HuH-7 (cell line): ENCODE data around the gene NCKAP5.

Experiments used
- DNase-seq: peaks from one replicate; pipeline ENCODE4 v3.0.0; 2011; ENCODE audit warnings: low spot score

NCKAP5 gene

GRCh38 chr2:133421516-133422324, 146.5 kb downstream of the NCKAP5 start:
- DNase-seq: peak; percentile 49

DNA sequence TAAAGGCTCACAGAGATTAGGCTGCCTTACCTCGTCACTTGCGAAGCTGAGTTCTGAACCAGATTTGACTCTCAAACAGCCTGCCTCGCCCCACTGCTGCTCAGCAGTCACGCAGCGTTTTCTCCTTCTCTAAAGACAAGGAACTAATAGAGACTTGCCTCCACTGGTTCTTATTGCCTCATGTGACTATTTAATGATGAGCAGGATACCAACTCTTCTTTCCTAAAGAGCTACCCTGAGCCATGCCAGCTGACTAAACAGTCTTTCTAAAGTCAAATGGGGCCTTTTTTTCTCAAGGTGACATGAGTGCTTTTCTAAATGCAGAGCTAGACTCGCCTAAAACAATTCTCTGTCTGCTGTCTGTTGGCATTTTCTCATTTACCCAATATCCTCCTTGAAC, 147.5 kb downstream of the NCKAP5 start:
- no peak for DNase-seq

- no peak for DNase-seq
Observed at GRCh38 chr2:133418671-133419070, 149.6 kb downstream of the NCKAP5 start.

- DNase-seq: no peak
Observed at GRCh38 chr2:133418021-133418420, 150.2 kb downstream of the NCKAP5 start.

DNA sequence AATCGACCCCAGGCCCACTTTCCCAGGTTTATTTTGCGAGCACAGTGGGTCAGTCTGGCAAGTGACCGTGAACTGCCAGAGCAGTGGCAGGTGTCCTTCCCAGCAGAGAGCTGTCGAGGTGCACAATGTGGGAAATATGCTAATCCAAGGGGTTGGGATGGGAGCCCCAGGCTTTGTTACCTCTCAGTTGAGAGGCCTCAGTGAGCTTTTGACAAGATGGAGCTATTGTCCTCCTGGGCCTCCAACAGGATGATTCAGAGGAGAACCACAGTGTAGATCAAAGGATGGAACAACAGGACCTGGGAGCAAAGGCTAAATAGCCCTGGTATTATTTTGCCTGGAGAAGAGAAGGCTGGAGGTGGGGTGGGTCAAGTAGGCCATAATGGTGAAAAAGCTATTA, 150.8 kb downstream of the NCKAP5 start:
- DNase-seq: no peak

DNA sequence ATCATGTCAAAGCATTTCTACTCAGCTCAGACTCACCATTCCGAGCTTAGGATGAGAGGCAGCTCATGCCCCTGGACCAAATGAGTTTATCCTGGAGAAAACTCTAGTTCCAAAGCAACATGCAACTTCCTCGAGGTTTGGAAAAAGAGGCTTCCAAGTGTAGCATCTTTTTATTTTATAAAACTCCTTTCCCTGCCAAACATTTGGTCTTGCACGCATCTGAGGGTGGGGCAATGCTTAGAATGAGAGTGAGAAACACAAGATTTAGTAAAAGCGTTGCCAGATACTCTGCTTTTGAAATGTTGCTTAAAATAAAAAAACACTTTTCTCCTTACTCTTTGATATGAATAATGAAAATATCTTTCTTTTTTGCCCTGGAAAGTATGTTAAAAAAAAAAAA, 151.5 kb downstream of the NCKAP5 start:
- no peak for DNase-seq

DNA sequence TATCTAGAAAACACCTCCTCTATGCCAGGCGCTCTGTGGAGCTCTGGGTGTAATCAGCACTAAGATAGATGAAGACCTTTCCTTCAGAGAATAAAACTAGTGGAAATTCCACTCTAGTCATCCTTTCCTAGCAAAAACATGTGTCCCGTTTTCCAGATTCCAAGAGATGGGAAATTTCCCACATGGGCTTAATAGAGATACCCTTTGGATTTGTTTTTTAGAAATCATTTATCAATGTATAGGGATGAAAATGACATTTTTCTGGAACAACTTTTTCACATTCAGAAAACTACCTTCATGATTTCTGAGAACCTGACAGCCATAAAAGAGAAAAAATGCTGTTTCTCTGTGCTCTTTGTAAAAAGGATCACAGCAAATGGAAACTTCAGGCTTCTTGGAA, 152.1 kb downstream of the NCKAP5 start:
- no peak for DNase-seq

DNA sequence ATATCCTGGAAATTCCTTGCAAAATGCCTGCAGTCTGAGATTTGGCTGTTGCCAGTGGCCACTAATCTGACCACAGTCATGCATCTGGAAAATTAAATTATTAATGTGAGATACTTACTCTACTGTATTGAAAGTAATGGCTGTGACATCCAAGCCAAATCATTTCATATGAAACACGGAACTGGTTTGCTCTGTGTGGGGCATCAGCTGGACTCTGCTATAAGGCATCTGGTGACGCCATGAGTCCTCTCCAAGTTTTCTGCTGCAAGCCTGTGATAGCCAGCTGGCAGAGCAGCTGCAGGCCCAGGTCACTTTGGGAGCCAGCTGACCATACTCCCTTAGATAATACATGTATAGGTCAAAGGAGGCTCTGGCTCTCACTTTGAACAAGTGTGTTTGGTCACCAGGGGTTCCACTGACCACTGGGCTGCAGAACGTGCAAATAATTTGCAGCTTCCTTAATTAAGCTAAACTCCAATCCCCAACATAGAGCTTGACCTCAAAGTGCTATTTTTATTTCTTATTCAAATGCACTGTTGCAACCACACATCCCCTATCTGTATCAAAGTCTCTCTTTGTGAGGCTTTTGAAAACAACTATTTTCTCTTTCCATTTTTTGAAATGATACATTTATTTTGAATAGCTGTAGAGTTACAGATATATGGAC, 152.9 kb downstream of the NCKAP5 start:
- DNase-seq: no peak

- peak; percentile 22 for DNase-seq
Observed at GRCh38 chr2:133414486-133415209, 153.6 kb downstream of the NCKAP5 start.

GRCh38 chr2:133413863-133414262, 154.4 kb downstream of the NCKAP5 start:
- no peak for DNase-seq

GRCh38 chr2:133412694-133413093, 155.6 kb downstream of the NCKAP5 start:
- no peak for DNase-seq

DNA sequence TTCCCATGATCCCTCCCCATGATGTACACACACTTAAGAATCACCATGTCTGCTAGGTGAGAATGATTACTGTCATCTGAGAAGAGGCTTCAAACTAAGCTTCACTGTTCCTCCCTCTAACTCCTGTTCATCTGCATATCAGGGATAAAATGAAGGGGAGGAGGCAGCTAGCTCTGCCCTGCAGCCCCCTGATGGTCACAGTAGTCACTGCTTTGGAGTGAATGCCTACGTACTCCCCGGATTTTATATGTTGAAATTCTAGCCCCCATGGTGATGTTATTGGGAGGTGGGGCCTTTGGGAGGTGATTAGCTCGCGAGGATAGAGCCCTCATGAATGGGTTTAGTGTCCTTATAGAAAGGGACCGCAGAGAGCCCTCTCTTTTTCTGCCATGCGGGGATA, 156.4 kb downstream of the NCKAP5 start:
- DNase-seq: no peak

DNA sequence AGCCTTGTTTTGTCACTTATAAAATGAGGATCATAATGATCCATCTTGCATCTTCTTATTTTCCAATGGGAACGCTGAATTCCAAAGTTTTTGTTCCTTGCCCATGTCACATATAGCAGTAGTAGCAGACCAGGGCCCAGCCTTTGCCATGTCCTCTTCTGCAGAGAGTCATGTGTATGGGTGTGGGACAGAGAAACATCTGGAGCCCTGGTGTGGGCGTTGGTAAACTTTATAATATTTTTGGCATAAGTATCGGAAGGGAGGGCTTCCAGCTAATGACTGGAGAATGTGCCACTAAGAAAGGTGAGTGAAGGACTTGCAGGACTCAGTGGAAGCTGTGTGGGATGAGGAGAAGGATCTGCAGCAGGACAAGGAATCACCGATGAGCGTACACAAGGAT, 157.2 kb downstream of the NCKAP5 start:
- DNase-seq: no peak

GRCh38 chr2:133409581-133410285, 158.5 kb downstream of the NCKAP5 start:
- no peak for DNase-seq

GRCh38 chr2:133408671-133409070, 159.6 kb downstream of the NCKAP5 start:
- DNase-seq: no peak

- DNase-seq: no peak
Observed at GRCh38 chr2:133407341-133407740, 160.9 kb downstream of the NCKAP5 start.

DNA sequence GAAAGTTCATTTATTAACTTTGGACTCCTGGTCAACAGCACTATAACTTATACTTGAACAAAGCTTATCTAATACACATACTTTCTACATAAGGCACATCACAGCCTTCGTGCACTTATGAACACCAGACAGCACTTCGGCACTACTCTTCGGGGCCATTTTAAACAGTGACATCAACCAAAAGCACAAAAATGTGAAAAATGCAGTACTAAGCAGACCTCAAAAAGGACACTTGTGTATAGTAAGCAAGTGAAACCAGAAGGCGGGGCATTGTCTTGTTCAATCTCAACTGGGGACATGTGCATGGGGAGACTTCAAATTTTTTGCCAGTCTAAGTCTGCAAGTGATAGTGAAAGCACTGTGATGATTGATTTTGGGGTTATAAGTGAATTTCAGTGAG, 163.0 kb downstream of the NCKAP5 start:
- DNase-seq: no peak

GRCh38 chr2:133400411-133400810, 167.9 kb downstream of the NCKAP5 start:
- DNase-seq: no peak

DNA sequence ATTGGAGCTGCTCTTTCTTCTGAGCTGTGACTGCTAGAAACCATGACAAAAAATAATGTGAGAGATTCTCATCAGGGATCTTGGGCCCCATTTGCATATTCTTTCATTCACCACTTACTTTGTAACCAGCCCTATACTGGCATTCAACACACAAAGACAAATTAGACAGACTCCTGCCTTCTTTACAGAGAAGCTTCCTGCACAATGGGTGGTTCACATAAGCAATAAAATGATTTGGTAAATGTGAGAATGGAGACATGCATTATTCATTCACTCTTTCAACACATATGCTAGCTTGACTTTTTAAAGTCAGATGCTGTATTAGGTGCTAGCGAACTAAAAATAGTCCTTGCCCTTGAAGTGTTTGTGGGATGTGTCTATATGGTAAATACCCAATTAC, 174.4 kb downstream of the NCKAP5 start:
- DNase-seq: no peak

- DNase-seq: no peak
Observed at GRCh38 chr2:133390156-133390555, 178.1 kb downstream of the NCKAP5 start.

- no peak for DNase-seq
Observed at GRCh38 chr2:133389569-133389968, 178.7 kb downstream of the NCKAP5 start.

DNA sequence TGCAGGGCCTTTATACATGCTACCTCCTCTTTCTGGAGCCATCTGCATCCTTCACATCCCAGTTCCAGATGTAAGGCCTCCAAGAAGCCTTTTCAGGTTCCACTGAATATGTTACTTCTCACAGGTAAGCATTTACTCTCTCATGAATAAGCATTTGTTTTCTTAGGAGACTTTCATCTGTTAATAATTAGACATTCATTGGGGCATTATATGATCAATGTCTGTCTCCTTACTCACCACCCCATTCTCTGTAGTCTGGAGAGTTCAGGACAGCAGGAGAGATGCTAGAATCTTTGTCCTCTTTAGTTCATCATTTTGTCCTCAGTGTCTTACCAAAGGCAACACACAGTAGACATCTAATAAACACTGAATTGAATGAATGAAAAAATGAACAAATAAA, 185.7 kb downstream of the NCKAP5 start:
- DNase-seq: no peak
